ENCODE results near the gene FCN2.

The FCN2 gene

GRCh38 chr9:134892820-134893420, 12.3 kb downstream of the FCN2 start:
- no peak for DNase-seq
- H3K36me3 ChIP-seq (replicated peaks; ENCODE audit: insufficient read depth, low read length): no peaks in the 10 kb centered on the region
- H4K20me1 ChIP-seq (ENCODE audit: insufficient read depth, low read length): no peaks in the 10 kb centered on the region
- H3K9me2 ChIP-seq (replicated peaks; ENCODE audit: insufficient read depth, low read length): no peaks in the 10 kb centered on the region
- peaks cover 94% of the 10 kb centered on the region for H3K27me3 ChIP-seq (replicated peaks; ENCODE audit: insufficient read depth, low read length)
- H3F3A ChIP-seq (ENCODE audit: insufficient read depth, low read length): no peaks in the 10 kb centered on the region
- no peak overlapping the region for H3K4me2 ChIP-seq (ENCODE audit: low read depth, low read length)
- no peak overlapping the region for H2AFZ ChIP-seq (ENCODE audit: low read length)
- H3K9me3 ChIP-seq (replicated peaks; ENCODE audit: insufficient read depth, low read length): no peaks in the 10 kb centered on the region
- no peaks in the 10 kb centered on the region for H3K4me1 ChIP-seq (ENCODE audit: low read length)
- H3K4me3 ChIP-seq (ENCODE audit: low read length): no peak overlapping the region
- no peaks in the 10 kb centered on the region for H3K79me2 ChIP-seq (ENCODE audit: low read length)
- no peak overlapping the region for H3K9ac ChIP-seq (ENCODE audit: low read length)
- TF ChIP-seq EZH2 (optimal IDR thresholded peaks at IDR 0.05; ENCODE audit: low read depth, low read length) (no peak), CTCF (IDR thresholded peaks at IDR 0.05; ENCODE audit: low read length) (no peak), EZH2phosphoT487 (IDR thresholded peaks at IDR 0.05; ENCODE audit: low read length) (no peak)
- H3K27ac ChIP-seq (ENCODE audit: low read length): no peak overlapping the region

DNA sequence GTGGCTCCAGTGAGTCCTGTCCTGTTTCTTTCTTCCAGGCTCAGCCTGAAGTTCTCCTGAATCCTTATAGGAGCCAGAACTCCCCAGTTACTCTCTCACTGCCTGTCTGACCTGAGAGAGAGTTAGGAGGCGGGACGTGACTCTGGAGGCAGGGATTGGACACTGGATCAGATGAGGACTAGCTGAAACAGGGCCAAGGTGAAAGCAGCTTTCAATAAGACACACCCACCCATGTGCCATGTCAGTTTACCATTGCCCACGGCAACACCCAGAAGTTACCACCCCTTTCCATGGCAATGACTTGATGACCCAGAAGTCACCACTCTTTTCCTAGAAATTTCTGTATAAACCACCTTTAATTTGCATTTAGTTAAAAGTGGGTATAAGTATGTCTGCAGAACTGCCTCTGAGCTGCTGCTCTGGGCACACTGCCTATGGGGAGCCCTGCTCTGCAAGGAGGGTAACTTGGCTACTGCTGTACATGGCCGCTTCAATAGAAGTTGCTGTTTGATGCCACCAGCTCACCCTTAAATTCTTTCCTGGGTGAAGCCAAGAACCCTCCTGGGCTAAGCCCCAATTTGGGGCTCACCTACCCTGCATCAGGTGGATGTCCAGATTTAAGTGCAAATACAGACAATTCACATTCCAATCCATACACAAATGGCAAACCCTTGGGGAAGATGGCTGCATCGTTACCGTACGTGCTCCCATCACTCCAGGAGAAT, 13.7 kb downstream of the FCN2 start:
- TF ChIP-seq EZH2phosphoT487 (IDR thresholded peaks at IDR 0.05; ENCODE audit: low read length) (no peak), CTCF (IDR thresholded peaks at IDR 0.05; ENCODE audit: low read length) (no peak), EZH2 (optimal IDR thresholded peaks at IDR 0.05; ENCODE audit: low read depth, low read length) (no peak)
- no peak overlapping the region for H3K9ac ChIP-seq (ENCODE audit: low read length)
- H3K4me2 ChIP-seq (ENCODE audit: low read depth, low read length): no peak overlapping the region
- H3K79me2 ChIP-seq (ENCODE audit: low read length): no peaks in the 10 kb centered on the region
- H3K9me2 ChIP-seq (replicated peaks; ENCODE audit: insufficient read depth, low read length): no peaks in the 10 kb centered on the region
- no peak overlapping the region for H3K27ac ChIP-seq (ENCODE audit: low read length)
- no peak overlapping the region for H3K4me3 ChIP-seq (ENCODE audit: low read length)
- H3K9me3 ChIP-seq (replicated peaks; ENCODE audit: insufficient read depth, low read length): no peaks in the 10 kb centered on the region
- DNase-seq: no peak
- H3F3A ChIP-seq (ENCODE audit: insufficient read depth, low read length): no peaks in the 10 kb centered on the region
- H3K36me3 ChIP-seq (replicated peaks; ENCODE audit: insufficient read depth, low read length): no peaks in the 10 kb centered on the region
- H2AFZ ChIP-seq (ENCODE audit: low read length): no peak overlapping the region
- H3K4me1 ChIP-seq (ENCODE audit: low read length): no peaks in the 10 kb centered on the region
- H4K20me1 ChIP-seq (ENCODE audit: insufficient read depth, low read length): no peaks in the 10 kb centered on the region
- peaks cover 94% of the 10 kb centered on the region for H3K27me3 ChIP-seq (replicated peaks; ENCODE audit: insufficient read depth, low read length)

- TF ChIP-seq EZH2 (optimal IDR thresholded peaks at IDR 0.05; ENCODE audit: low read depth, low read length) (no peak), CTCF (IDR thresholded peaks at IDR 0.05; ENCODE audit: low read length) (no peak), EZH2phosphoT487 (IDR thresholded peaks at IDR 0.05; ENCODE audit: low read length) (no peak)
- H3K9me2 ChIP-seq (replicated peaks; ENCODE audit: insufficient read depth, low read length): no peaks in the 10 kb centered on the region
- H3K4me2 ChIP-seq (ENCODE audit: low read depth, low read length): no peak overlapping the region
- H4K20me1 ChIP-seq (ENCODE audit: insufficient read depth, low read length): no peaks in the 10 kb centered on the region
- no peak overlapping the region for H3K4me3 ChIP-seq (ENCODE audit: low read length)
- no peak overlapping the region for H3K27ac ChIP-seq (ENCODE audit: low read length)
- no peak overlapping the region for H3K9ac ChIP-seq (ENCODE audit: low read length)
- H2AFZ ChIP-seq (ENCODE audit: low read length): no peak overlapping the region
- no peaks in the 10 kb centered on the region for H3K9me3 ChIP-seq (replicated peaks; ENCODE audit: insufficient read depth, low read length)
- H3F3A ChIP-seq (ENCODE audit: insufficient read depth, low read length): no peaks in the 10 kb centered on the region
- H3K4me1 ChIP-seq (ENCODE audit: low read length): no peaks in the 10 kb centered on the region
- no peaks in the 10 kb centered on the region for H3K36me3 ChIP-seq (replicated peaks; ENCODE audit: insufficient read depth, low read length)
- peaks cover 93% of the 10 kb centered on the region for H3K27me3 ChIP-seq (replicated peaks; ENCODE audit: insufficient read depth, low read length)
- H3K79me2 ChIP-seq (ENCODE audit: low read length): no peaks in the 10 kb centered on the region
- no peak for DNase-seq
These were observed 14.5 kb downstream of the FCN2 start for GRCh38 chr9:134895097-134895496.

Measured in MM.1S (cell line).